CD4-positive, CD25-positive, alpha-beta regulatory T cell (primary cell): ENCODE measurements around the gene YTHDF1. TPM values are rescaled to one million over a fixed set of nuclear protein-coding genes. Genes with fewer than 3 reads are reported as not detected.
"Not testable (repeated sequence)": the region's sequence is repeated elsewhere in the genome, so short reads cannot be mapped to it uniquely, and the experiment has no call there.

Experiments
- ATAC-seq, 2 donors: fragments of 150-1000 bp; cut with Tn5 transposase; one replicate each; pipeline ENCODE4 v1.10.0; 2021; ENCODE audit warnings: low read depth in 2 of 2, moderate number of reproducible peaks in 2 of 2, moderate library complexity in 1 of 2
- DNase-seq, 3 donors: peaks; one replicate each; pipeline versions ENCODE4 v3.0.0 to v3.0.0-alpha.2; 2012 to 2022; ENCODE audit warnings: mixed read lengths in 1 of 3
- H3K27ac ChIP-seq: one replicate; pipeline ENCODE4 v1.7.0; 2013; ENCODE audit warnings: mild to moderate bottlenecking, low read length; ENCODE audit not compliant: insufficient read depth, poor library complexity, severe bottlenecking
- H3K27me3 ChIP-seq: one replicate; pipeline ENCODE4 v1.7.0; 2013; ENCODE audit warnings: low read length; ENCODE audit not compliant: control insufficient read depth, insufficient read depth
- H3K36me3 ChIP-seq: one replicate; pipeline ENCODE4 v1.7.0; 2013; ENCODE audit warnings: mild to moderate bottlenecking, low read length, moderate library complexity; ENCODE audit not compliant: control insufficient read depth, insufficient read depth
- H3K4me1 ChIP-seq: 2 replicates; pipeline ENCODE4 v1.7.0; 2013; ENCODE audit warnings: mild to moderate bottlenecking, low read length; ENCODE audit not compliant: insufficient read depth, control insufficient read depth, poor library complexity, severe bottlenecking
- H3K4me3 ChIP-seq: one replicate; pipeline ENCODE4 v1.7.0; 2013; ENCODE audit warnings: low read depth, mild to moderate bottlenecking, low read length, moderate library complexity
- H3K9me3 ChIP-seq, 2 experiments: 1 replicate in 1 of 2; 2 replicates in 1 of 2; pipeline ENCODE4 v1.7.0; 2013; ENCODE audit warnings: low read length in 2 of 2, mild to moderate bottlenecking in 1 of 2, moderate library complexity in 1 of 2; ENCODE audit not compliant: control insufficient read depth in 2 of 2
- H3K27ac Mint-ChIP-seq, 3 donors: one replicate each; pipeline ENCODE4 v1.8.0; 2020 to 2022; ENCODE audit warnings: mild to moderate bottlenecking in 3 of 3, mixed read lengths in 3 of 3, moderate library complexity in 2 of 3
- H3K27me3 Mint-ChIP-seq: one replicate; pipeline ENCODE4 v1.8.0; 2022; ENCODE audit warnings: mild to moderate bottlenecking, mixed read lengths
- H3K36me3 Mint-ChIP-seq: one replicate; pipeline ENCODE4 v1.8.0; 2020; ENCODE audit warnings: mixed read lengths
- H3K4me1 Mint-ChIP-seq, 4 donors: one replicate each; pipeline ENCODE4 v1.8.0; 2020 to 2022; ENCODE audit warnings: mixed read lengths in 4 of 4, mild to moderate bottlenecking in 1 of 4
- H3K4me3 Mint-ChIP-seq, 4 donors: one replicate each; pipeline ENCODE4 v1.8.0; 2020 to 2022; ENCODE audit warnings: mild to moderate bottlenecking in 4 of 4, mixed read lengths in 4 of 4, moderate library complexity in 3 of 4
- H3K9me3 Mint-ChIP-seq, 7 donors: one replicate each; pipeline ENCODE4 v1.8.0; 2020 to 2022; ENCODE audit warnings: mixed read lengths in 7 of 7, mild to moderate bottlenecking in 3 of 7, moderate library complexity in 2 of 7
- polyA plus RNA-seq, 4 donors: library from polyadenylated mRNA; unstranded; fragments of 300-500 nt; fragmentation: Illumina TruSeq; gene quantifications; one replicate each; pipeline ENCODE4 v1.2.3, GENCODE V29; 2021
- total RNA-seq: library from RNA; stranded (reverse); gene quantifications from one replicate; pipeline ENCODE4 v1.2.3, GENCODE V29; 2022

YTHDF1 gene
- total and polyA plus RNA-seq, 5 donors from 2014 or later = 28.5 to 38.4 (median 33.5) TPM

GRCh38 chr20:63253438-63254231, 37.7 kb upstream of the YTHDF1 start:
- no peak overlapping the region for H3K27ac Mint-ChIP-seq
- H3K4me1 Mint-ChIP-seq = peaks cover 0 to 11% (median 3%) of the 10 kb centered on the region in 4 donors
- H3K36me3 Mint-ChIP-seq = no peaks in the 10 kb centered on the region
- Histone ChIP-seq H3K4me1 (no peaks in the 10 kb centered on the region), H3K4me3 (no peak overlapping the region), H3K27ac (no peak overlapping the region), H3K27me3 (peaks cover 7% of the 10 kb centered on the region), H3K36me3 (no peaks in the 10 kb centered on the region), H3K9me3 (no peaks in the 10 kb centered on the region)
- ATAC-seq (no peak), DNase-seq (no peak)
- H3K4me3 Mint-ChIP-seq = peak overlapping the region in 1 of 4 donors; percentile 16
- peaks cover 38% of the 10 kb centered on the region for H3K27me3 Mint-ChIP-seq
- H3K9me3 Mint-ChIP-seq = no peaks in the 10 kb centered on the region

DNA sequence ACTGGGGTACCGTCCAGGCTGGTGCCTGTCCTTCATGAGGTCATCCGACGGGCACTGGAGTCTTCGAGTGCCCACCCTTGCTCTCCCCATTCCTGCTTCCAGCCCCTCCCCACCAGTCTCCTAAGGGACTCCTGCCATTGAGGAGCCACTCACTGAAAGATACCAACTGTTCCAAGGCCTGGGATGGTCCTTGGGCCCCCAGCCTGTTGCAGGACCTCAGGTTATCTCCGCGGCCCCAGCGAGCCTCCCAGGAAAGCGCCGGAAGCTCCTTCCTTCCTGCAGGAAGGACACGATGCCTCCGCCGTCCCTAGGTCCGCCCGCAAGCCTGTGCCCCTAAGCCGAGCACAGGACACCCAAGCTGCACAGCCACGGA, 37.1 kb upstream of the YTHDF1 start:
- Mint-ChIP-seq H3K27ac (no peak overlapping the region), H3K27me3 (peaks cover 38% of the 10 kb centered on the region), H3K9me3 (no peaks in the 10 kb centered on the region), H3K4me1 (peaks cover 0 to 11% (median 3%) of the 10 kb centered on the region in 4 donors), H3K36me3 (no peaks in the 10 kb centered on the region), H3K4me3 (peak overlapping the region in 1 of 4 donors; percentile 46)
- ATAC-seq (no peak), DNase-seq (no peak)
- Histone ChIP-seq H3K27ac (no peak overlapping the region), H3K27me3 (peaks cover 7% of the 10 kb centered on the region), H3K36me3 (no peaks in the 10 kb centered on the region), H3K4me1 (no peaks in the 10 kb centered on the region), H3K9me3 (no peaks in the 10 kb centered on the region), H3K4me3 (no peak overlapping the region)

GRCh38 chr20:63252284-63252711, 36.4 kb upstream of the YTHDF1 start:
- H3K27ac ChIP-seq = no peak overlapping the region
- Mint-ChIP-seq H3K9me3 (no peaks in the 10 kb centered on the region), H3K4me1 (peaks cover 0 to 11% (median 3%) of the 10 kb centered on the region in 4 donors), H3K27me3 (peaks cover 38% of the 10 kb centered on the region), H3K4me3 (no peak overlapping the region), H3K36me3 (no peaks in the 10 kb centered on the region), H3K27ac (no peak overlapping the region)
- H3K4me3 ChIP-seq = no peak overlapping the region
- H3K9me3 ChIP-seq = no peaks in the 10 kb centered on the region
- no peaks in the 10 kb centered on the region for H3K4me1 ChIP-seq
- no peaks in the 10 kb centered on the region for H3K36me3 ChIP-seq
- H3K27me3 ChIP-seq = peaks cover 7% of the 10 kb centered on the region
- ATAC-seq (no peak), DNase-seq (no peak)

DNA sequence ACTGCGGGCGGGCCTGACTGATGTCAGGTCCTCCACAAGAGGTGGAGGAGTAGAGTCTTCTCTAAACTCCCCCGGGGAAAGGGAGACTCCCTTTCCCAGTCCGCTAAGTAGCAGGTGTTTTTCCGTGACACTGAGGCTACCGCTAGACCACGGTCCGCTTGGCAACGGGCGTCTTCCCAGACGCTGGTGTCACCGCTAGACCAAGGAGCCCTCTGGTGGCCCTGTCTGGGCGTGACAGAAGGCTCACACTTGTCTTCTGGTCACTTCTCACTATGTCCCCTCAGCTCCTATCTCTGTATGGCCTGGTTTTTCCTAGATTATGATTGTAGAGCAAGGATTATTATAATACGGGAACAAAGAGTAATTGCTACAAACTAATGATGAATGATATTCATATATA, 35.4 kb upstream of the YTHDF1 start:
- H3K9me3 Mint-ChIP-seq, H3K36me3 Mint-ChIP-seq, H3K36me3 ChIP-seq, H3K27me3 ChIP-seq, H3K9me3 ChIP-seq, H3K4me1 ChIP-seq, DNase-seq, H3K4me3 Mint-ChIP-seq, ATAC-seq, H3K4me3 ChIP-seq, H3K27ac Mint-ChIP-seq, H3K27ac ChIP-seq: not testable (repeated sequence)
- Mint-ChIP-seq H3K4me1 (peaks cover 0 to 11% (median 3%) of the 10 kb centered on the region in 4 donors), H3K27me3 (peaks cover 34% of the 10 kb centered on the region)

GRCh38 chr20:63249891-63250290, 34.0 kb upstream of the YTHDF1 start:
- Mint-ChIP-seq H3K27ac (no peak overlapping the region), H3K27me3 (peaks cover 34% of the 10 kb centered on the region), H3K9me3 (no peaks in the 10 kb centered on the region), H3K4me1 (peaks cover 0 to 7% (median 0%) of the 10 kb centered on the region in 4 donors), H3K36me3 (no peaks in the 10 kb centered on the region), H3K4me3 (no peak overlapping the region)
- no peak overlapping the region for H3K4me3 ChIP-seq
- no peaks in the 10 kb centered on the region for H3K9me3 ChIP-seq
- DNase-seq (no peak), ATAC-seq (no peak)
- peaks cover 4% of the 10 kb centered on the region for H3K27me3 ChIP-seq
- no peaks in the 10 kb centered on the region for H3K4me1 ChIP-seq
- no peaks in the 10 kb centered on the region for H3K36me3 ChIP-seq
- no peak overlapping the region for H3K27ac ChIP-seq

- Mint-ChIP-seq H3K27me3 (peaks cover 34% of the 10 kb centered on the region), H3K9me3 (no peaks in the 10 kb centered on the region), H3K4me1 (peaks cover 0 to 7% (median 0%) of the 10 kb centered on the region in 4 donors), H3K4me3 (no peak overlapping the region), H3K27ac (no peak overlapping the region), H3K36me3 (no peaks in the 10 kb centered on the region)
- no peak for DNase-seq
- Histone ChIP-seq H3K27me3 (peaks cover 4% of the 10 kb centered on the region), H3K27ac (no peak overlapping the region), H3K9me3 (no peaks in the 10 kb centered on the region), H3K36me3 (no peaks in the 10 kb centered on the region), H3K4me1 (no peaks in the 10 kb centered on the region), H3K4me3 (no peak overlapping the region)
- ATAC-seq = no peak
These were observed 33.1 kb upstream of the YTHDF1 start for GRCh38 chr20:63248835-63249591.

GRCh38 chr20:63247671-63248228, 31.8 kb upstream of the YTHDF1 start:
- DNase-seq (no peak), ATAC-seq (no peak)
- Mint-ChIP-seq H3K4me3 (no peak overlapping the region), H3K27ac (no peak overlapping the region), H3K4me1 (peaks cover 0 to 2% (median 0%) of the 10 kb centered on the region in 4 donors), H3K27me3 (peaks cover 29% of the 10 kb centered on the region), H3K36me3 (no peaks in the 10 kb centered on the region), H3K9me3 (no peaks in the 10 kb centered on the region)
- Histone ChIP-seq H3K4me3 (no peak overlapping the region), H3K27me3 (peaks cover 2% of the 10 kb centered on the region), H3K36me3 (no peaks in the 10 kb centered on the region), H3K4me1 (no peaks in the 10 kb centered on the region), H3K27ac (no peak overlapping the region), H3K9me3 (no peaks in the 10 kb centered on the region)
